ENCODE data around the gene SCP2D1. TPM values are rescaled to one million over a fixed set of nuclear protein-coding genes. Genes with fewer than 3 reads are reported as not detected.

The SCP2D1 gene
- total RNA-seq, 2 experiments from 2014 or later = not detected

DNA sequence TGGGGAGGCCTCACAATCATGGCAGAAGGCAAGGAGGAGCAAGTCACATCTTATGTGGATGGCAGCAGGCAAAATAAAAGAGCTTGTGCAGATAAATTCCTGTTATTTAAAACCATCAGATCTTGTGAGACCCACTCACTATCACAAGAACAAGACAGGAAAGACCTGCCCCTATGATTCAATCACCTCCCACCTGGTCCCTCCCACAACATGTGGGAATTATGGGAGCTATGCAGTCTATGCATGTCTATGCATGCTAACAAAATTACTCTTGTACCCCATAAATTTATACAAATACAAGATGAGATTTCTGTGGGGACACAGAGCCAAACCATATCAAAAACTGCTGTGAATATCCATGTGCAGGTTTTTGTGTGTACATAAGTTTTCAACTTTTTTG lies 25.6 kb upstream of the SCP2D1 start:
- ChIA-PET POLR2A (no interaction called here), CTCF (no interaction called here)
- Histone ChIP-seq H3K36me3 (ENCODE audit: insufficient read depth, low read length) (no peaks in the 10 kb centered on the region), H3K27me3 (ENCODE audit: control insufficient read depth in 1 of 2, insufficient read depth in 2 of 2, low read length in 2 of 2) (peaks cover 0 to 13% of the 10 kb centered on the region in 2 experiments), H3K4me1 (ENCODE audit: insufficient read depth, low read length) (no peaks in the 10 kb centered on the region), H3K27ac (ENCODE audit: low read depth in 1 of 2, low read length in 2 of 2) (no peak overlapping the region), H3K9me3 (ENCODE audit: control insufficient read depth in 1 of 2, insufficient read depth in 1 of 2, low read length in 2 of 2) (peaks cover 0 to 7% of the 10 kb centered on the region in 2 experiments), H3K4me3 (ENCODE audit: low read length) (no peak overlapping the region)
- no peak overlapping the region for H3K27ac Mint-ChIP-seq
- ATAC-seq (ENCODE audit: poor library complexity) (no peak), DNase-seq (no peak)
- no peak overlapping the region for H3K4me3 Mint-ChIP-seq
- intact Hi-C loops (cut with DNase I, micrococcal nuclease) = no loop called here
- H3K4me1 Mint-ChIP-seq (ENCODE audit: low read depth) = no peaks in the 10 kb centered on the region
- TF ChIP-seq, protein P1, sequence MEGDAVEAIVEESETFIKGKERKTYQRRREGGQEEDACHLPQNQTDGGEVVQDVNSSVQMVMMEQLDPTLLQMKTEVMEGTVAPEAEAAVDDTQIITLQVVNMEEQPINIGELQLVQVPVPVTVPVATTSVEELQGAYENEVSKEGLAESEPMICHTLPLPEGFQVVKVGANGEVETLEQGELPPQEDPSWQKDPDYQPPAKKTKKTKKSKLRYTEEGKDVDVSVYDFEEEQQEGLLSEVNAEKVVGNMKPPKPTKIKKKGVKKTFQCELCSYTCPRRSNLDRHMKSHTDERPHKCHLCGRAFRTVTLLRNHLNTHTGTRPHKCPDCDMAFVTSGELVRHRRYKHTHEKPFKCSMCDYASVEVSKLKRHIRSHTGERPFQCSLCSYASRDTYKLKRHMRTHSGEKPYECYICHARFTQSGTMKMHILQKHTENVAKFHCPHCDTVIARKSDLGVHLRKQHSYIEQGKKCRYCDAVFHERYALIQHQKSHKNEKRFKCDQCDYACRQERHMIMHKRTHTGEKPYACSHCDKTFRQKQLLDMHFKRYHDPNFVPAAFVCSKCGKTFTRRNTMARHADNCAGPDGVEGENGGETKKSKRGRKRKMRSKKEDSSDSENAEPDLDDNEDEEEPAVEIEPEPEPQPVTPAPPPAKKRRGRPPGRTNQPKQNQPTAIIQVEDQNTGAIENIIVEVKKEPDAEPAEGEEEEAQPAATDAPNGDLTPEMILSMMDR (IDR thresholded peaks at IDR 0.05) = no peak
- H3K9me3 Mint-ChIP-seq = peaks cover 5% of the 10 kb centered on the region
- H3K36me3 Mint-ChIP-seq (ENCODE audit: low read depth) = no peaks in the 10 kb centered on the region
- peaks cover 60% of the 10 kb centered on the region for H3K27me3 Mint-ChIP-seq

DNA sequence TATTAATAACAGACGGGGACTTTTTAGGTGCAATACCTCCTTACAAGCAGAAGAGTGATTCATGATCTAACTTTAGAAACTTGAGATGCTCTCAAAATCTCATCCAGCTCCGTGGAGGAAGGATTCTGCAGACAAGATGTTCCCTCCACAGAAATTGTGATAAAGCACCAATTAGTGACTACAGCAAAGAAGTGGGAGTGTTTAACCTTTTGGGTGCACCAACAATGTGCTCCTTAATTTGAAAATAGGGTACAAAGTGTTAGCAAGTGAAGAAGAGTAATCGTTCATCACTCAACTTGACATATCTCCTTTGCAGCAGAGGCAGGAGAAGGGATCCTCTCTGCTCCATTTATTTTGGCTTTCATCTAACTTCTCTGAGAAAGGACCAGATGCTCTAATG lies 22.8 kb upstream of the SCP2D1 start:
- Histone ChIP-seq H3K36me3 (ENCODE audit: insufficient read depth, low read length) (no peaks in the 10 kb centered on the region), H3K9me3 (ENCODE audit: control insufficient read depth in 1 of 2, insufficient read depth in 1 of 2, low read length in 2 of 2) (peaks cover 0 to 7% of the 10 kb centered on the region in 2 experiments), H3K4me3 (ENCODE audit: low read length) (no peak overlapping the region), H3K27ac (ENCODE audit: low read depth in 1 of 2, low read length in 2 of 2) (no peak overlapping the region), H3K4me1 (ENCODE audit: insufficient read depth, low read length) (peaks cover 11% of the 10 kb centered on the region), H3K27me3 (ENCODE audit: control insufficient read depth in 1 of 2, insufficient read depth in 2 of 2, low read length in 2 of 2) (peaks cover 0 to 13% of the 10 kb centered on the region in 2 experiments)
- H3K4me3 Mint-ChIP-seq = no peak overlapping the region
- TF ChIP-seq, protein P1 (IDR thresholded peaks at IDR 0.05) = no peak
- H3K9me3 Mint-ChIP-seq = peaks cover 5% of the 10 kb centered on the region
- ChIA-PET CTCF (no interaction called here), POLR2A (no interaction called here)
- no peak for DNase-seq
- H3K27ac Mint-ChIP-seq = no peak overlapping the region
- no peak for ATAC-seq (ENCODE audit: poor library complexity)
- intact Hi-C loops (cut with DNase I, micrococcal nuclease) = loop anchor here (5.0 to 10.0 kb wide), 7 partner anchors 283 to 1924 kb away; partner anchors contain the start of genes CFAP61 (in 2 of the 2), CRNKL1 (in 2 of the 2), KAT14 (in 1 of the 2) and MGME1 (in 1 of the 2)
- H3K4me1 Mint-ChIP-seq (ENCODE audit: low read depth) = peaks cover 18% of the 10 kb centered on the region
- peaks cover 9% of the 10 kb centered on the region for H3K36me3 Mint-ChIP-seq (ENCODE audit: low read depth)
- H3K27me3 Mint-ChIP-seq = peaks cover 56% of the 10 kb centered on the region

DNA sequence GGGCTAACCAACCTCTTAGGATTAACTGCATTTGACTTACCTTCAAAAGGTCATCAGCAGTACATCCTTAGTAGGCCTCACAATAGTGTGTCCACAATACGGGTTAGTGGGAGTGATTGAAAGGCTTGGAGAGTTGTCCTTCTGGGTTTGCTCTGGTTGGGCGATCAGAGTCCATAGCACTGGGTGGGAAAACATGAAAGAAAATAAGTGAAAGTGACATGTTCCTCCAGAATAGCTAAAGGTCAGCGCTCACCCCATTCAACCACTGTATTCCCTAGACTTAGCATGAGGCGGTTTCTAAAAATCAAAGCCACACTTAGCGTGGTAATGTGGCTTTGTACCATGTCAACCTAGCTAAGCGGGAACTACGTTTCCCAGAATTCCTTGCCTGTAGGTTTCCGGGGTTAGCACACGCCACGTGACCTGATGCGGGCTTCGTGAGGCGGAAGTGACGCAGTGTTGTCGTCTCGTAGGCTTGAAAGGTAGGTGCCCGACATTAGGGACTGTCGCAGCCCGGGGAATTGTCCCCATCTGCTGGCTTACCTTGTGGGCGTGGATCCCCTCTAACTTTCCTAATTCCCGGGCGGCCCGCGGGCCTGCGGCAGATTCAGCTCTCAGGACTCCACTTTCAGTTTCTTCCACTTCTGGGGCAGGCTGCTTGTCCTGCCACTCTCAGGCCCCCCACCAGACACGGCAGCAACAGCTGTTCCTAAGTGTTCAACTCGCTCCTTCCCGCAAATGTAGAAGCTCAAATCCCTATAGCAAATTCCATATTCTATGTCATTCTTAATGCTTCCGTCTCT lies 19.8 kb upstream of the SCP2D1 start:
- Mint-ChIP-seq H3K27me3 (peaks cover 40% of the 10 kb centered on the region), H3K27ac (peak overlapping the region; percentile 100), H3K9me3 (peaks cover 7% of the 10 kb centered on the region), H3K4me1 (ENCODE audit: low read depth) (peaks cover 28% of the 10 kb centered on the region), H3K4me3 (peak overlapping the region; percentile 92), H3K36me3 (ENCODE audit: low read depth) (peaks cover 9% of the 10 kb centered on the region)
- Histone ChIP-seq H3K27me3 (ENCODE audit: control insufficient read depth in 1 of 2, insufficient read depth in 2 of 2, low read length in 2 of 2) (peaks cover 0 to 13% of the 10 kb centered on the region in 2 experiments), H3K9me3 (ENCODE audit: control insufficient read depth in 1 of 2, insufficient read depth in 1 of 2, low read length in 2 of 2) (no peaks in the 10 kb centered on the region), H3K36me3 (ENCODE audit: insufficient read depth, low read length) (no peaks in the 10 kb centered on the region), H3K27ac (ENCODE audit: low read depth in 1 of 2, low read length in 2 of 2) (peak overlapping the region; percentile 85 to 93), H3K4me1 (ENCODE audit: insufficient read depth, low read length) (peaks cover 11% of the 10 kb centered on the region), H3K4me3 (ENCODE audit: low read length) (peak overlapping the region; percentile 75)
- intact Hi-C loops (cut with DNase I, micrococcal nuclease) = loop anchor here (1.0 to 10.0 kb wide), 11 partner anchors 227 to 1921 kb away; partner anchors contain the start of genes CFAP61 (in 2 of the 2), CRNKL1 (in 2 of the 2), SEC23B (in 2 of the 2) and DZANK1 (in 1 of the 2)
- ChIA-PET CTCF (interaction anchor here (1.2 kb wide), 1 partner anchor 12 kb away, joined by 3 read pairs; no protein-coding TSS in a partner anchor), POLR2A (interaction anchor here (0.6 to 1.6 kb wide), 16 partner anchors 10 to 1259 kb away, joined by 3 to 26 read pairs (median 6); partner anchors contain the start of genes CFAP61, CRNKL1, DTD1 and DZANK1)
- TF ChIP-seq, protein P1 (IDR thresholded peaks at IDR 0.05) = no peak
- peak; percentile 96 for ATAC-seq (ENCODE audit: poor library complexity)
- peak; percentile 75 to 98 (median 82) for DNase-seq

Measured in CD4-positive, alpha-beta T cell (primary cell).